Nucleus accumbens (tissue), 56 donors: Measurements from ENCODE around the gene CTDSPL.

Source experiments
- DNase-seq, 56 donors: peaks; one replicate each; lab custom pipeline; 2025; lab: John Stamatoyannopoulos, UW

The CTDSPL gene

DNA sequence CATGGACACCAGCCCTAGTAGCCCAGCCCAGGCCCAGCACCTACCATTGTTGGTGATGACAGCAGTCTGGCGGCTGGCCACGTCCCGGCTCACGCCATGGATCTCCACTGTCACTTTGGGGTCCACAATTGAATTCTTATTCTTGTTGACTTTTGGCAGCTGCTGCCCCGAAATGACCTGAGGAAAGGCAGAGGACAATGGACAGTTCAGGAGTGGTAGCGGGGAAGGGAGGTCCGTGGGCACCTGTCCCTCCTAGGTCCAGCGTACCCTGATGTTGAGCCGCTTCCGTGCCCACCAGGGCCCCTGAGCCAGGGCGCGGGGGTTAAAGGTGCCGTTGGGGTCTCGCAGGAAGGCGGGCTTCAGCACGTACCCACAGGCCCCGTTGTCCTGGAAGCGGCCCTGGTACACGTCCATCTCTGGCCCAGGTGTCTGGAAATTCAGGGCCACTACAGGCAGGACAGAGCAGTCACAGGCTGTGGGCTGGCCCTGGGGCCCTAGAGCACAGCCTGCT lies 146.6 kb downstream of the CTDSPL start:
- no peak for DNase-seq

DNA sequence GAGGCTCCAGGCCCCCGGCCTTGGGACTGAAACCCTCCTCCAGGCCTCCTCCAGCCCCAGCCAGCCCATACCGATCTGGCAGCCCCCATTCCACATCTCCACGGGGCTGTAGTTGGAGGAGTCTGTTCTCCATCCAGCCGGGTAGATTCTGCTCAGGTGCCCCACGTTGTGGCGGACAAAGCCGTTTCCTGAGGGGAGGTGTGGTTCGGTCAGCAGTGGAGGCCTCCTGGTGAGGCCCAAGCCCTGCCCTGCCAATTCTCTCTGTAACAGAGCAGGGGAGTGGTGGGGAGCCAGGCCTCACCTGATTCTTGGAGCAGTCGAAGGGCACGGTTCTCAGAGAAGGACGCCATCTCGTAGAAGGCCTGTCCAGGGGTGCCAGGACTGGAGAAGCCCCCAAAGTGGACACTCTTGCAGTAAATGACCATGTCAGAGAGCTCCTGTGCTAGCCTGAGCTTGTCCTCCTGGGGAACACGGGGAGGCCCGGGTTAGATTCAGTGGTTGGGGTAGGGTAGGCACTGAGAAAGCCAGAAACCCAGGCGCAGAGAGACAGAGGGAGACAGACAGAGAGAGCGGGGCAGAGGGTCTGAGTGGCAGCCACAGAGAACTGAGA lies 147.4 kb downstream of the CTDSPL start:
- no peak for DNase-seq

DNA sequence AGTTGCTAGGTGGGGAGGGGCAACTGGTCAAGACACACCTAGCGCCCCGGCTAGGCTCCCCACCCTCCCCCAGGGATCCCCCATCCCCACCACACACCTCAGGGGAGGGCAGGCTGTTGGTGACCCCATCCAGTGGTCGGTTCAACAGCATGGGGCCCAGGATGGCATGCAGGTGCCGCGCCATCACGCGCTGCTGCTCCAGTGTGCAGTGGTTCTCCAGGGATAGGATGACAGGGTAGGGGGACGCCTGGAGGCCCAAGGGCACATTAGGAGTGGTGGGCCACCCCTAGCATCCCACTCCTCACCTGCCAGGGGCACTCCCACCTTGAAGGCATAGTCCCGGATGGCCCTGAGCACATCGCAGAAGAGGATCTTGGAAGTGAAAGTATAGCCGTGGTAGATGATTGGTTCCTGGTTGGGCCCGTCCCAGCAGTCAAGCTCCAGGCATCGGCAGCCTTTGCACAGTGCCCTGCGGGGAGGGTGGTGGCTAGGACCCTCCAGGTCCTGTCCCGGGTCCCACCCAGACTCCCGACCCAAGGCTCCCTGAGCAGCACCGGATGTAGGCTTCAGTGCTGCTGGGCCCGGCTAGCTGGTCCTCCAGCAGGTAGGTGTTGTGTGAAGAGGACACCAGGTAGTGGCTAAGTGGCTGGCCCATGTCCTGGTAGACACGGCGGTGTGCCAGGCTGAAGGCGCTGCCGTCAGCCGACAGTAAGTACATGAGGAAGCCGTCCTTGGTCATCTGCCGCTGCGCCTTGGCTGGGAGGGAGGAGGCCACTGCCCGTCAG lies 148.3 kb downstream of the CTDSPL start:
- no peak for DNase-seq

DNA sequence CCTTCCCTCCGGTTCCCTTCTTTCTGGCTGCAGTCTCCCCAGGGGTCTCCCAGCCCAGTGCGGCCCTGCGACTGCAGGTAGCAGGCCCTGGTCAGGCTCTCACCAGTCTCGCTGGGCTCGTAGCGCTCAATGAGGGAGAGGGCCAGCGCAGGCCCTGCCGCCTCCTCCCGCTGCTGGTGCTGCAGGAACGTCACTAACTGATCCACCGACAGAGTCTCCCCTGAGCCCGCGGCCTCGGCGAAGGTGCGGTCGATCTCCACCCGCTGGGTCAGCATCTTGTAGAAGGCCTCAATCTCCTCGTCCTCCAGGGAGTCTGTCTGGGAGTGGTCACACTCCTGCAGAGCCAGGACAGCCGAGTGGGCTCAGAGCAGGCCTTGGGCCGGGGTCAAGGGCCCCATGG lies 149.4 kb downstream of the CTDSPL start:
- no peak for DNase-seq

DNA sequence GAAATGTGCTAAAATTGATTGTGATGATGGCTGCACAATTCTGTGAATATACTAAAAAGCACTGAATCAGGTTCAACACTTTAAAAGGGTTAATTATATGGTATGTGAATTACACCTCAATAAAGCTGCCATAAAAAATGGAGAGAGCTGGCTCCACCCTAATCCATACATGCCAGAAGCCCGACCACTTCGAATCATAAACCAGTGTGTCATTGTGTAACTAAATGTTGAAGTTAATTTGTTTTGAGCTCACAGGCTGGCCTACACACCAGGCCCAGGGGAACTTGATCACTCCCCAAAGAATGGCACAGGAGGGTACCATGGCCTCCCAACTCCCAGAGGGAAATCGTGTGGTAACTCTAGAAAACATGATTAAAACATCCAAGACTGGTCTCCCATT lies 153.8 kb downstream of the CTDSPL start:
- no peak for DNase-seq

DNA sequence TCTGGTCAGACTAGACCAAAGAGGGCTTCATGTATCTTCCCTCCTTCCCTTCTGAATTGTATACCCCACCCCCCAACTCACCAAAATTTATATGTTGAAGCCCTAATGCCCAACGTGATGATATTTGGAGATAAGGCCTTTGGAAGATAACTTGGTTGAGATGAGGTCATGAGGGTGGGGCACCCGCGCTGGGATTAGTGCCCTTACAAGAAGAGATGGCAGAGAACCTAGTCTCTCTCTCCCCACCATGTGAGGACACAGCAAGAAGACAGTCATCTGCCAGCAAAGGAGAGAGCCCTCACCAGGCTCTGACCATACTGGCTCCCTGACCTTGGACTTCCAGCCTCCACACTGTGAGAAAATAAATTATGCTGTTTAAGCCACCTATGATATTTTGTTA lies 154.3 kb downstream of the CTDSPL start:
- DNase-seq = no peak

DNA sequence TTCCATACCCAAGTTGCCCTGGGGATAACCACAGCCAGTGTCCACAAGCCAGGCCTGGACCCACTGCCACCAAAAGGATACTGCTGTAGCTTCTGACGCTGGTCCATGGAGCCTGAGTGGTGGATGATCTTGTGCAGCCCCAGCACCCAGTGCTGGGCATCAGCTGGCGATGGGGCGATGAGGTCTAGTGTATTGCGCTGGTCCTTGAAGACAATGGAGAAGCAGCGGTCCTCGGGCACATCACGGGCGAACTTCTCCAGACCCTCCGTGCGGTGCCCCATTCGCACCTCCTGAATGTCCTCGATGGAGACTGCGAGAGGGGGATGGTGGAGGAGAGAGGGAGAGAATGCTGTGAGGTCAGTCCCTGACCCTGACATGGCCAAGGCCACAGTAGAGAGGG lies 154.7 kb downstream of the CTDSPL start:
- no peak for DNase-seq

DNA sequence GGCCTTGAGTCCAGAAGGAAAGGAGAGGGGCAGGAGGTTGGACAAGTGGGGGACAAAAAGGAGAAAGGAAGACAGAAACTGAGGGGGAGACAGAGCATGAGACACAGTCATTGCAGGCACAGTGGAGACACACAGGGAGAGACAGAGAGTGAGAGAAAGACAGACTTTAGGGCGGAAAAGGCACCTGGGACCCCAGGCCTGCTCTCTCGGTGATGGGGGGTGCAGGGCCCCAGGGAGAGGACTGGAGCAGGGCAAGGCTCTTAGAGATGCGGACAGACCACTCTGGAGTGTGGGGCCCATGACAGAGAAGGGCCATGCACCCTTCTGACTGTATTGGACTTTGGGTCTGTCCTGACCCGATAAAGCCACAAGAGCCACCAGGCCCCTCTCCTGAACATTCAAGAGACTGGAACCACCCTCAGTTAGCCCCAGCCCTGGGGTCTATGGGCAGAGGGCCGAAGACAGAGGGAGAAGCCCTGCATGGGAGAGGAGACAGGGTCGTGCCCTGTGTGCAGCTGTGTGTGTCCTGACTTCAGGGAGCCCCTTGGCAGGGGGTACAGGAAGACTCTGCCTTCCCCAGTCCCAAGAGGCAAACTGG lies 155.3 kb downstream of the CTDSPL start:
- DNase-seq = no peak

DNA sequence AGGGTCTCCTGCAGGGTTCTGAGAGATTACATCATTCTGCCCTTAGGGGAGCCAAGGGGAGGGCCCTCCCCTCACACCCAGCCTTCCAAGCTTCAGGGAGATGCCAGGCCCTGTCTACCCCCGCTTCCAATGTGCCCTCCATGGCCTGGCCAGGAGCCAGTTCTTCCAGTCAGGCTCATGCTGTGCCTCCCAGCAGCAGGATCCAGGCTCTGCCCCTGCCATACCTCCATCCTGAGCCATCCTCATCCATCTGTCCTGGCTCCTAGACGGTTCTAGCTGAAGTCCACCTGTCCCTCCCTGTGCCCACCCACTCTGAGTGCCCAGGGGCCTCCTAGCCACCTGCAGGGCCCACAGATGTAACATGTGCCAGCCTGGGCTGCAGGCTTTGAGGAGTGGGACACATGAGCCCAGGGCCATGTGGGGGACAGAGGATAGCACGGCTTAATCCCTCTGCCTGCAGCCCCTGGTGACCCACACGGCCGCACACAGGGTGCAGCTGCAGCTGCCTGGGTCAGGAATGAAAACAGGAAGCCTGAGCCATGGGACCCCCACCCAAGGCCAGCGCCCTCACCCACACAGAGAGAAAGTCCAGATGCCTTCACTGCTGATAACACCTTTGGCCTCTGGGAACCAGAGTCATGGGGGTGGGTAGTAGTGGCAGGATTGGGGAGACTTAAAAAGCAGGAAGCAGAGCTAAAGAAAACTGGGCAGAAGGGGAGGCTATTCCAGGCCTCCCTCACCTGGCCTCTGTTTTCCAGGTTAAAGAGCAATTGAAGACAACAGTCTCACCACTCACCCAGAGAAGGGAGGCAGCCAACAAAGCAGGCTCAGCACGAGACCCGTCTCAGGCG lies 156.0 kb downstream of the CTDSPL start:
- DNase-seq = no peak

DNA sequence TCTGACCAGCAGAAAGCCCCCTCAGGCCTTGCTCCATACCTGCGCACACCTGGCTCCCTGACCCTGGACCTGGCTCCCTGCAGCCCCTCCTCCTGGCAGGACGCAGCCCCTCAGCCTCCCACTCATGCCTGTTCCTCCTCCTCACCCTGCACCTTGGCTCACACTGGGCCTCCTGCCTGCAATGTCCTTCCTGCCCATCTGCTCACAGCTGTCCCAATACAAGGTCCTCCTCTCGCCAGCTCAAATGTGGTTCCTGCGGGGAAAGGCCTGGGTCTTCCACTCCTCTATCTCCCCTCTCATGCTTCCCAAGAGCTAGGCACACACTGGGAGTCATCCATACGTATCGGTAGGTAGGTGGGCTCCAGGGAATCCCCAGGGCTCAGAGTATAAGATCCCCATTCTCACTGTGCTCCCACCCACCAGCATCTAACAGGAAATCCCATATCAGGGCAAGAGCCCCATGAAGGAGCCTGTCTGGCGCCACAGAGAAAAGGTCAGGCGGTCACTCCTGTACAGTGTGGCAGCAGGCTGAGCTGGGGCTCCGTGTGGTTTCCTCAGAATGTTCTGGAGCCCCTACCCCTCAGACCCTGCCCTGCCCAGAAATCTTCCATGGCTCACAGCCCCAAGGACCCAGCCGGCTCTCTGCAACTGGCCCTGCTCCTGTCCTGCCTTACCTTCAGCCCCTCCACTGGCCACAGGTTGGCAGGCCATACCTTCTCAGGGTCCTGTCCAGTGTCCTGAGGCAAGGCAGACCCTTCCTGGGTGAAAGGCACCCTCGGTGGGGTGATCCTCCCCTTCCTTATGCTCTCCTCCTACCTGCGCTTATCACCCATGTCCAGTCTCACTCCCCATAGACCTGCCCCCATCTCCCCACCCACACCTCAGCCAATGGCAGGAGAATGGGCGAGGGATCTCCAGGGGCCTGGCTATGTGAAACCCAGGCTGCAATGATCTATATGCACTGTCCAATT lies 156.9 kb downstream of the CTDSPL start:
- no peak for DNase-seq

DNA sequence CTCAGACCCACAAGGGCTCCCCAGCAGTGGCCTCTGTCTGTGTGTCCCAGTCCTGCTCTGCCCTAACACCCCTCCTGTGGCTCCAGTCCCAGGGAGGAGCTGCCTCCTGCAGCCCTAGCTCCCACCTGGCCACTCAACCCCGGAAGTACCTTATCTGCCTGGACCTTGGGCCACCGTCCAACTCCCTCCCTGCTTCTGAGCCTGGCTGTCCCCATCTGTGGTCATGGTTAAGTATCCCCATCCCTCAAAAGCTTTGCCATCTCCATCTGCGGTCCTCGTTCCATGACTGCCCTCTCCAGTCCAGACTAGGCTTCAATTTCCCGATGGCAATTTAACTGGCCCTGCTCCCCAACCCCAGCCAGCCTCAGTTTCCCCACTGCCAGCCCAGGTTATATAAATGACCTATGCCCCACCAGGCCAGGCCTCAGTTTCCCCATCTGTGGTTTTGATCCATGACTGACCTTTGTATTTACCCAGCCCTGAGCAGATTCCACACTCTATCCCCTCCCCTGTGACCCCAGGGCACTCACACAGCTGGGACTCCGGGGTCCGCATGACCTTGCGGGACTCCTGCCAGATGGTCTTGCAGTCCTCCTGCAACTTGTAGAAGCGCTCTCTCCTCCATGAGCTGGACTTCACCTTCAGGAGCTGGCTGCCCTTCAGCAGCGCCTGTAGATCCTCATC lies 158.1 kb downstream of the CTDSPL start:
- DNase-seq = no peak

DNA sequence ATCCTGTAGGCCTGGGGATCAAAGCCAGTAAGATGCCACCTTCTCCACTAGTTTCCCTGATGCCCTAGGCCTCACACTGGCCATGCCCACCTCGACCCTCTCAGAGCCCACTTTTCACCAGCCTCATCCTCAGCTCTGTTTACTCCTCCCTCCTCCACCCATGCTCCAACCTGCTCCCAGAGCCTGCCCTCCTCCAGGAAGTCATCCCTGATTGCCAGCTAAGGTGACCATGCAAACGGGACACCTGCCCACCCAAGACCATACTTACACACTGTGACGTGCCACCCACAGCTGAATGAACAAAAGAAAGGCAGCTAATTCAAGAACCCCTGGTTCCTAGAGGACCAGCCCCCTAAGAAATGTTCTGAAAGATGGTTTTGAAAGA lies 158.7 kb downstream of the CTDSPL start:
- DNase-seq = no peak

DNA sequence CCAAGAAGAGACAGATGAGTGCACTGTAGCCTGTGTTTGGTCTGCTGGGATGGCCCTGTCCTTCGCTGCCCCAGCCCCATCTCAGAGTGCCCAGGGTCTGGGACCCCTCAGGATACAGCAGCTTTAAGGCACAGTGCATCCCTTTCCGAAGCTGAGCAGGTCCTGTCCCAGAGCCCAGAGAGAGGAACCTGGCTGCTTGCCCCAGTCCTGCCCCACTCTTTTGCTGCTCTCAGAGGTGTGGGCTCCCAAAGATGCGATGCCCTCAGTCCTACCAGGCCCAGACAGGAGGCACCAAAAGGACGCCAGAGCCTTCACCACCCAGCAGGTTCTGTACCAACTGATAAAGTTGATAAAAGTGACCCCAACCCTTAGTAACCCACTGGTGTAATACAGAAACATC lies 159.5 kb downstream of the CTDSPL start:
- no peak for DNase-seq

DNA sequence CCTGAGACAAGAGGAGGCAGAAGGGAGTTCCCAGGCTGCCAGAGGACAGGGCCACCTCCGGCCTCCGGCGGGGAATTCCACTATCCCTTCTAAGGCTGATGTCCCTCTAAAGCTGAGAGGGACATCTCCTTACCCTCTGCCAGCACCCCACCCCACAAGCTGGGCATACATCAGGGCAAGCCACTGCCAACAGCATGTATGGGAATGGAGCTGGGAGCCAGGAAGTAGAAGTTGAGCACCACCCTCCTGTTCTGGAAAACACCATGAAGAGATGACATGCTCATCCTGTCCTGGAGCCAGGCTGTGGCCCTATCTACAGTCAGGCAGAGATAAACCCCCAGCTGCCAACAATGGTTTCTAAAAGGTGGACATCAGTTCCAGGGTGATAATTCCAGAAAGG lies 160.6 kb downstream of the CTDSPL start:
- DNase-seq = no peak

DNA sequence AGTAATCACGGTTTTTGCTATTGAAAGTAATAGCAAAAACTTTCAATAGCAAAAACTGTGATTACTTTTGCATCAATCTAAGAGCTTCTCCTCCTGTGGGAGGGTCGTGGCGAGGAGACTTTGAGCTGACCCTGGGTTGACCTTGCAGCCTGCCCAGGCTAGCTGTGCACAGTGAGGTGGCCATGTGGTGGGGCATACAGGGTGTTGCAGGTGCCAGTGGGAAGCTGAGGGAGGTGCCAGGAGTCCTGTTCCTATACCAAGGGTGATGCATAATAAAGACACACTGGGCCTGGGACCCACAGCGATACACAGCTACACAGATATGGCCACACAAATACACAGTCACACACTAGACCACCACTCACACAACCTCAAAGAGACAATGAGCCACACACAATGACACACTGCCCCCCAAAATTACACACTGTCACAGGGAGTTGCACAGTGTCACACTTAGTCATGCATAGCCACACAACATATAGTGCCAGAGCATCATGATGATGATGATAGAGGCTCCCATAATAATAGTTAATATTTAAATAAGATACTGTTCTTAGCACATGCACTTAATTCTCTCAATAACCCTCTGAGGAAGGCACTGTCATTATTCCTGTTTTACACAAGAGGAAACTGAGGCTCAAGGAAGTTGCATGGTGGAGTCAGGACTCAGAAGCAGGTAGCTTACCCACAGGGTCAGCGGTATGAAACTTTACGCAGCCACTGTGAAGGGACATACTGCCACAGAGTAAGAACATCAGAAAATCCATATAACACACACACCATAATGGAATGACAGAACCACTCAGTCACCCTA lies 161.4 kb downstream of the CTDSPL start:
- no peak for DNase-seq

DNA sequence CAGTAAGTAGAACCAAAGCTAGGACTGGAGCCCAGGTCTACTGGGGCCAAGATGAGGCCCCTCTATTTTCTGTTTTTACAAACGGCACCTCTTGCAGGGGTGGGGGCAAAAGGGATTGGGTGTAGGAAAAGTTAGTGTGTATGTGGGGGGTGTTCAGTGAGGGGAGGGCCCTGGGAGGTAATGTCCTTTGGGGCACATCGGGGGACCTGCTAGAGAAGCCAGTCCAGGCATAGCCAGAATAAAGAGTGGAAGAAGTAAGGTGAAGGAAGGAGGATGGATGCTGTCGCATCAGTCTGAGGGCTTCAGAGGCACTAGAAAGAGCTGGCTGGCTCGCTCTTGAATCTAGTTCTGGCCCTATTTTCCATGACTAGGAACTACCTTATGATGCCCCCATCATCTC lies 165.2 kb downstream of the CTDSPL start:
- no peak for DNase-seq

DNA sequence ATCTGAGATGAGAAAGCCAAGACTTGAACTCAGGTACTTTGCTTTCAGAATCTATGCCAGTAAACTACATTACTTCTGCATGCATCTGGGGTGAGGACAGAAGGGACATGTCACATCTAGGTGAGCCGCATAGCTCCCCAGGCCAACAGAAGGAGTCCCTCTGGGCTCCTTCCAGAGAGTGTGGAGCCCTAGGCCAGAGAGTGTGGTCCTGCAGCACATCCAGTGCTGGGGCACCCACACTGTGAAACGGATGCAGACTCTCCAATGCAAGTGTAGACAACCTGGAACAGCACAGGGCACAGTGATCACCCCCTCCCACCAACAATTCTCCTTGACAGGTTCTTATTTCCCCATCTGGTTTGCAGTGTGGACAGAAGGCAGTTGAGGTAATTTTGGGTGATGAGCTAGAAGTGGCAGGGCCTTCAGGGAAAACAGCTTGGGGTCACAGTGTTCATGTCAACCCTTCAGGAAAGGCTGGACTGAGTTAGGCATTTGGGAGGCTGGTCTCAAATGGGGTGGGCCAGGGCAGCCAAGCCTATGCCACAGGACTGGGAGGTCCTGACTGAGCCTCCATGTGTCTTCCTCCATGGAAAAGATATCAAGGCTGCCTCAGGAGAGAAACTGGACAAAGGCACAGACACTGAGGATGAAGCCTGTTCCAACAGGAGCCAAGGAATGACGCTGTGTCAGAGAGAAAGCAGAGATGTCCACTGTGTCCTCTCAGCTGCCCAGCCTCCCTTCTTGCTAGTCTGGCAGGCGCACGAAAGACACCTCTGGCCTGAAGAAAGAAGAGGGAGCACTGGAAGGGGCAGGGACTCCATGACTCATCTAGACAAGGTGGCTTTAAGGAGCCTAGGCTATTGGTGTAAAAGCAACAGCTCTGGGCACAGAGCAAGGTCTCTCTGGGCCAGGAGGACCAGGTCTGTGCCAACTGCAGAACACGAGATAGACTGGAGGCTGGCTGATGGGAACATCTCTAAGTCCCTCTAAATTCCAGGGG lies 166.1 kb downstream of the CTDSPL start:
- DNase-seq = no peak
